ENCODE data around the gene MORF4L1. TPM values are rescaled to one million over a fixed set of nuclear protein-coding genes. Genes with fewer than 3 reads are reported as not detected.

The MORF4L1 gene
- total and polyA plus RNA-seq, 2 experiments from 2014 or later, result 520 to 571 TPM

DNA sequence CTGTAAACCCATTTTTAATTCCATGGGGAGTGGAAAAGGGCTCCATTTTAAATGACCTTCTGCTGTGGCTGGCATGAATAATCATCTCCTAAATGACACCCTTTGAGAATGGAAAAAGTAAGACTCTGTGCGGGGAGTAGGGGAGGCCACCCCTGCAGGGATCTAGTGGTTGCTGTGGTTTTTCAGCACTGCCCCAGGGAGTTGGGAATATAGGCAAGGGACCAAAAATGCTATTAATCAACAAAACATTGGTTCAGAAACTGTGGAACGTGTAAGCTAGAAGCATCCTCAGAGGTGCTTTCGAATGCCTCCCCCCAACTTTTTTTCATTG, 31.3 kb upstream of the MORF4L1 start (continued):
- TF ChIP-seq ZNF462 (CRISPR knock-in tag; IDR thresholded peaks at IDR 0.05) (no peak), JUNB (IDR thresholded peaks at IDR 0.05; ENCODE audit: unreplicated experiment) (no peak)

GRCh38 chr15:78841891-78842290, 30.8 kb upstream of the MORF4L1 start:
- DNase-seq (ENCODE audit: low spot score) (no peak), ATAC-seq (no peak)
- H3K4me1 Mint-ChIP-seq, result peaks cover 13% of the 10 kb centered on the region
- H3K27me3 Mint-ChIP-seq (ENCODE audit: insufficient read depth, low read depth, poor library complexity), result peaks cover 12% of the 10 kb centered on the region
- no peaks in the 10 kb centered on the region for H3K36me3 Mint-ChIP-seq (ENCODE audit: low read depth)
- no peak overlapping the region for H3K27ac Mint-ChIP-seq
- H4K20me1 ChIP-seq (replicated peaks; ENCODE audit: insufficient read depth), result no peaks in the 10 kb centered on the region
- no peak overlapping the region for H3K27ac ChIP-seq (ENCODE audit: low read depth)
- TF ChIP-seq NANOG (IDR thresholded peaks at IDR 0.05; ENCODE audit: borderline replicate concordance) (no peak), ETS1 (IDR thresholded peaks at IDR 0.05) (no peak), CREB1 (CRISPR knock-in tag; IDR thresholded peaks at IDR 0.05; ENCODE audit: low read depth) (no peak), JUNB (IDR thresholded peaks at IDR 0.05; ENCODE audit: unreplicated experiment) (no peak), POLR2AphosphoS5 (IDR thresholded peaks at IDR 0.05; ENCODE audit: low read depth) (no peak)
- TF ChIP-seq, protein P1, sequence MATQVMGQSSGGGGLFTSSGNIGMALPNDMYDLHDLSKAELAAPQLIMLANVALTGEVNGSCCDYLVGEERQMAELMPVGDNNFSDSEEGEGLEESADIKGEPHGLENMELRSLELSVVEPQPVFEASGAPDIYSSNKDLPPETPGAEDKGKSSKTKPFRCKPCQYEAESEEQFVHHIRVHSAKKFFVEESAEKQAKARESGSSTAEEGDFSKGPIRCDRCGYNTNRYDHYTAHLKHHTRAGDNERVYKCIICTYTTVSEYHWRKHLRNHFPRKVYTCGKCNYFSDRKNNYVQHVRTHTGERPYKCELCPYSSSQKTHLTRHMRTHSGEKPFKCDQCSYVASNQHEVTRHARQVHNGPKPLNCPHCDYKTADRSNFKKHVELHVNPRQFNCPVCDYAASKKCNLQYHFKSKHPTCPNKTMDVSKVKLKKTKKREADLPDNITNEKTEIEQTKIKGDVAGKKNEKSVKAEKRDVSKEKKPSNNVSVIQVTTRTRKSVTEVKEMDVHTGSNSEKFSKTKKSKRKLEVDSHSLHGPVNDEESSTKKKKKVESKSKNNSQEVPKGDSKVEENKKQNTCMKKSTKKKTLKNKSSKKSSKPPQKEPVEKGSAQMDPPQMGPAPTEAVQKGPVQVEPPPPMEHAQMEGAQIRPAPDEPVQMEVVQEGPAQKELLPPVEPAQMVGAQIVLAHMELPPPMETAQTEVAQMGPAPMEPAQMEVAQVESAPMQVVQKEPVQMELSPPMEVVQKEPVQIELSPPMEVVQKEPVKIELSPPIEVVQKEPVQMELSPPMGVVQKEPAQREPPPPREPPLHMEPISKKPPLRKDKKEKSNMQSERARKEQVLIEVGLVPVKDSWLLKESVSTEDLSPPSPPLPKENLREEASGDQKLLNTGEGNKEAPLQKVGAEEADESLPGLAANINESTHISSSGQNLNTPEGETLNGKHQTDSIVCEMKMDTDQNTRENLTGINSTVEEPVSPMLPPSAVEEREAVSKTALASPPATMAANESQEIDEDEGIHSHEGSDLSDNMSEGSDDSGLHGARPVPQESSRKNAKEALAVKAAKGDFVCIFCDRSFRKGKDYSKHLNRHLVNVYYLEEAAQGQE (IDR thresholded peaks at IDR 0.05; ENCODE audit: unreplicated experiment), result no peak
- TF ChIP-seq, protein P2, sequence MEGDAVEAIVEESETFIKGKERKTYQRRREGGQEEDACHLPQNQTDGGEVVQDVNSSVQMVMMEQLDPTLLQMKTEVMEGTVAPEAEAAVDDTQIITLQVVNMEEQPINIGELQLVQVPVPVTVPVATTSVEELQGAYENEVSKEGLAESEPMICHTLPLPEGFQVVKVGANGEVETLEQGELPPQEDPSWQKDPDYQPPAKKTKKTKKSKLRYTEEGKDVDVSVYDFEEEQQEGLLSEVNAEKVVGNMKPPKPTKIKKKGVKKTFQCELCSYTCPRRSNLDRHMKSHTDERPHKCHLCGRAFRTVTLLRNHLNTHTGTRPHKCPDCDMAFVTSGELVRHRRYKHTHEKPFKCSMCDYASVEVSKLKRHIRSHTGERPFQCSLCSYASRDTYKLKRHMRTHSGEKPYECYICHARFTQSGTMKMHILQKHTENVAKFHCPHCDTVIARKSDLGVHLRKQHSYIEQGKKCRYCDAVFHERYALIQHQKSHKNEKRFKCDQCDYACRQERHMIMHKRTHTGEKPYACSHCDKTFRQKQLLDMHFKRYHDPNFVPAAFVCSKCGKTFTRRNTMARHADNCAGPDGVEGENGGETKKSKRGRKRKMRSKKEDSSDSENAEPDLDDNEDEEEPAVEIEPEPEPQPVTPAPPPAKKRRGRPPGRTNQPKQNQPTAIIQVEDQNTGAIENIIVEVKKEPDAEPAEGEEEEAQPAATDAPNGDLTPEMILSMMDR (conservative IDR thresholded peaks at IDR 0.05; ENCODE audit: low read depth in 2 of 2), result no peak
- H3K4me2 ChIP-seq, result no peak overlapping the region
- no peak overlapping the region for H3K4me3 ChIP-seq
- H3K79me2 ChIP-seq (replicated peaks; ENCODE audit: insufficient read depth), result no peaks in the 10 kb centered on the region
- 0 out of 2 replicates have a peak, but pooled peaks cover 2% of the 10 kb centered on the region for H3F3A ChIP-seq (replicated peaks; ENCODE audit: low read depth)
- H3K4me3 Mint-ChIP-seq, result no peak overlapping the region
- H3K9me3 Mint-ChIP-seq, result no peaks in the 10 kb centered on the region; the same call in 2 of the 3 replicates
- H3K36me3 ChIP-seq (ENCODE audit: insufficient read depth), result no peaks in the 10 kb centered on the region
- H3K9me2 ChIP-seq (ENCODE audit: insufficient read depth), result no peaks in the 10 kb centered on the region
- no peaks in the 10 kb centered on the region for H3K27me3 ChIP-seq (ENCODE audit: insufficient read depth)
- H2AFZ ChIP-seq, result no peak overlapping the region
- peaks cover 5% of the 10 kb centered on the region; the same call in 1 of the 2 replicates for H3K4me1 ChIP-seq (ENCODE audit: insufficient read depth)

Data from GM23338 (cell line).